SU-DHL-6 (cell line): ENCODE results near the gene ERBB4.

ENCODE experiments used
- H2AFZ ChIP-seq: fragments of 200-600 bp; sonication (generic); 2 replicates; pipeline ENCODE4 v1.6.1; 2014; ENCODE audit warnings: low read depth, mild to moderate bottlenecking, moderate library complexity, mixed read lengths, antibody characterized with exemption, low read length; ENCODE audit not compliant: severe bottlenecking
- H3F3A ChIP-seq: fragments of 200-600 bp; shearing (Covaris generic); 2 replicates; pipeline ENCODE4 v1.6.0; 2016; ENCODE audit warnings: antibody characterized with exemption, mild to moderate bottlenecking; ENCODE audit not compliant: insufficient read depth
- H3K27ac ChIP-seq: fragments of 200-600 bp; sonication (generic); 2 replicates; pipeline ENCODE4 v1.5.1; 2016; ENCODE audit warnings: low read depth, mild to moderate bottlenecking, low read length, moderate library complexity, mixed read lengths
- H3K27me3 ChIP-seq: fragments of 200-600 bp; sonication (generic), shearing (Covaris generic); 2 replicates; pipeline ENCODE4 v1.6.0; 2014; ENCODE audit warnings: mild to moderate bottlenecking, low read length
- H3K36me3 ChIP-seq: fragments of 200-600 bp; sonication (generic); 2 replicates; pipeline ENCODE4 v1.6.1; 2014; ENCODE audit warnings: mild to moderate bottlenecking, low read length, mixed read lengths
- H3K4me2 ChIP-seq: fragments of 300-600, 200-600 bp; shearing (Covaris generic), sonication (generic); 2 replicates; pipeline ENCODE4 v1.6.0; 2014; ENCODE audit warnings: low read length, low read depth, mild to moderate bottlenecking; ENCODE audit not compliant: poor library complexity, severe bottlenecking
- H3K4me3 ChIP-seq: fragments of 200-600 bp; sonication (generic); 2 replicates; pipeline ENCODE4 v1.5.1; 2014; ENCODE audit warnings: antibody characterized with exemption, low read length, mild to moderate bottlenecking, mixed read lengths; ENCODE audit not compliant: insufficient read depth, poor library complexity, severe bottlenecking
- H3K79me2 ChIP-seq: fragments of 200-600 bp; sonication (generic); 2 replicates; pipeline ENCODE4 v1.6.1; 2014; ENCODE audit warnings: mild to moderate bottlenecking, low read length, moderate library complexity; ENCODE audit not compliant: insufficient read depth
- H3K9ac ChIP-seq: fragments of 200-600 bp; sonication (generic); 2 replicates; pipeline ENCODE4 v1.7.0; 2014; ENCODE audit warnings: mild to moderate bottlenecking, low read length
- H3K9me2 ChIP-seq: fragments of 200-600 bp; sonication (generic); replicated peaks from 2 replicates; pipeline ENCODE4 v1.6.1; 2014; ENCODE audit warnings: low read length; ENCODE audit not compliant: insufficient read depth
- H3K9me3 ChIP-seq: fragments of 200-600 bp; sonication (generic); 2 replicates; pipeline ENCODE4 v1.6.1; 2014; ENCODE audit warnings: low read length, mixed read lengths; ENCODE audit not compliant: insufficient read depth
- H4K20me1 ChIP-seq: fragments of 200-600 bp; sonication (generic); 2 replicates; pipeline ENCODE4 v1.6.1; 2014; ENCODE audit warnings: low read depth, mild to moderate bottlenecking, antibody characterized with exemption, low read length, moderate library complexity, mixed read lengths
- EZH2phosphoT487 ChIP-seq: fragments of 200-600 bp; sonication (generic), shearing (Covaris generic); conservative IDR thresholded peaks from 2 replicates; pipeline ENCODE4 v1.6.1; 2018; ENCODE audit warnings: mild to moderate bottlenecking, antibody characterized with exemption, low read length, moderate library complexity, mixed read lengths
- TF ChIP-seq, protein P1 (sequence below): fragments of 200-600 bp; sonication (generic); IDR thresholded peaks from one replicate; pipeline ENCODE4 v1.5.1; 2017; ENCODE audit warnings: antibody characterized with exemption, mild to moderate bottlenecking, low read length, moderate library complexity; ENCODE audit not compliant: insufficient read depth, poor library complexity, severe bottlenecking

ERBB4 gene

DNA sequence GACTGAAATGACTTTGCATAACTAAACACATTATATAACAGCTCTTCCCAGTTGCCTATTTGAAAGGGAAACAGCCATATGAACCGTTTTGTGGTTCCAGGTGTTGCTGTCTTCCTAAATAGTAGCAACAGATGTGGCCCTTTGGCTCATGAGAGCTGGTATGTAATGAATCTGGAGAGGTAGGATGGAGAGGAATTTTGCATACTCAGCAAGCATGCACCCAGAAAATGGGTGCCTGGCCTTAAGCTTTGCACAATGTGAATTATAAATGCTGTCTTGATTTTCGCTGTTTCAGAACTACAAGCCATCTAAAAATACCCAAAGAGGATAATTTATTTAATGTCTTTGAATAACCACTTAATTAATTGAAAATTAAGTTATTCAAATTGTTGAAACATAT lies 15.6 kb upstream of the ERBB4 start:
- H2AFZ ChIP-seq = no peak overlapping the region
- no peak for TF ChIP-seq EZH2phosphoT487
- TF ChIP-seq, protein P1, sequence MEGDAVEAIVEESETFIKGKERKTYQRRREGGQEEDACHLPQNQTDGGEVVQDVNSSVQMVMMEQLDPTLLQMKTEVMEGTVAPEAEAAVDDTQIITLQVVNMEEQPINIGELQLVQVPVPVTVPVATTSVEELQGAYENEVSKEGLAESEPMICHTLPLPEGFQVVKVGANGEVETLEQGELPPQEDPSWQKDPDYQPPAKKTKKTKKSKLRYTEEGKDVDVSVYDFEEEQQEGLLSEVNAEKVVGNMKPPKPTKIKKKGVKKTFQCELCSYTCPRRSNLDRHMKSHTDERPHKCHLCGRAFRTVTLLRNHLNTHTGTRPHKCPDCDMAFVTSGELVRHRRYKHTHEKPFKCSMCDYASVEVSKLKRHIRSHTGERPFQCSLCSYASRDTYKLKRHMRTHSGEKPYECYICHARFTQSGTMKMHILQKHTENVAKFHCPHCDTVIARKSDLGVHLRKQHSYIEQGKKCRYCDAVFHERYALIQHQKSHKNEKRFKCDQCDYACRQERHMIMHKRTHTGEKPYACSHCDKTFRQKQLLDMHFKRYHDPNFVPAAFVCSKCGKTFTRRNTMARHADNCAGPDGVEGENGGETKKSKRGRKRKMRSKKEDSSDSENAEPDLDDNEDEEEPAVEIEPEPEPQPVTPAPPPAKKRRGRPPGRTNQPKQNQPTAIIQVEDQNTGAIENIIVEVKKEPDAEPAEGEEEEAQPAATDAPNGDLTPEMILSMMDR = no peak
- no peaks in the 10 kb centered on the region for H3K9me3 ChIP-seq
- no peak overlapping the region for H3K4me3 ChIP-seq
- no peaks in the 10 kb centered on the region for H3K36me3 ChIP-seq
- no peaks in the 10 kb centered on the region for H3K79me2 ChIP-seq
- no peak overlapping the region for H3K4me2 ChIP-seq
- no peaks in the 10 kb centered on the region for H4K20me1 ChIP-seq
- no peak overlapping the region for H3K9ac ChIP-seq
- H3K27me3 ChIP-seq = no peaks in the 10 kb centered on the region
- H3F3A ChIP-seq = no peaks in the 10 kb centered on the region
- no peaks in the 10 kb centered on the region for H3K9me2 ChIP-seq
- no peak overlapping the region for H3K27ac ChIP-seq

DNA sequence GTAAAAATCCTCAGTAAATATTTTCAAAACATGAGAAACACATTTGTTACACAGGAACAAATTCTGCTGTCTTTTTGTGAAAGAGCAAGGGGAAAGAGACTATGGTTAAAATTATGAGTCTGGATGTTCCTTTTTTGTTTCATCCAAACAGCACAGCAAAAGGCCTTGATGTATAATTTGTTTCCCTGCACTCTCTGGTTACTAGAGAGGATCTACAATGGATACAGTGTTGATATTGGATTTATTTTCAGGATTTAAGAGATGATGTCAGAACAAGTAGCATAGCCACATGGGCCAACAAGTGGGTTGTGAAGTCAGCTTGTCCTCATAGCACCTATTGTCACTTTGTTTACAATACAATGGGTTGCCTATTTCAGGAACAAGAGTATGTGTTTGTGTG lies 11.3 kb upstream of the ERBB4 start:
- H3K9me2 ChIP-seq = no peaks in the 10 kb centered on the region
- H3K4me3 ChIP-seq = no peak overlapping the region
- no peaks in the 10 kb centered on the region for H3K9me3 ChIP-seq
- no peak overlapping the region for H3K27ac ChIP-seq
- no peaks in the 10 kb centered on the region for H4K20me1 ChIP-seq
- H2AFZ ChIP-seq = no peak overlapping the region
- no peak overlapping the region for H3K9ac ChIP-seq
- no peaks in the 10 kb centered on the region for H3K27me3 ChIP-seq
- H3F3A ChIP-seq = no peaks in the 10 kb centered on the region
- TF ChIP-seq EZH2phosphoT487 = no peak
- TF ChIP-seq, protein P1 = no peak
- H3K36me3 ChIP-seq = no peaks in the 10 kb centered on the region
- no peaks in the 10 kb centered on the region for H3K79me2 ChIP-seq
- H3K4me2 ChIP-seq = no peak overlapping the region

DNA sequence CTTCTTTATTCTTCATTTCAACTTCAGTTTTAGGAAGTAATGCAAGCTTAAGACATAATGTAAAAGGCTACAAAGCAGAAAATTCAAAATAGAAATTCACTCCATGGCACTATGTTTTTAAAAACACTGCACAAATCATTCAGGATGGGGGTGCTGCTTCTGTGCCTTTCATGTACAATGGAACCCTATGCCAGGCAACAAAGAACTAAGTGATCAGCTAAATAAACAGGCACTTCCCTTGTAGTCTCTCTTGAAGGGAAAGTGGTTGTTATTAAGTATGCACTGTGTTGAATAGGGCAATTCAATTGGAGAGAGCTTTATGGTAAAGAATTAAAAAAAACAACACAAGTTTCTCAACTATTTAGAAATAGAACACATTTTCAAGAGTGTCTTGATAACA lies 10.9 kb upstream of the ERBB4 start:
- no peaks in the 10 kb centered on the region for H3K9me3 ChIP-seq
- H3K27ac ChIP-seq = no peak overlapping the region
- no peak overlapping the region for H2AFZ ChIP-seq
- no peaks in the 10 kb centered on the region for H3K27me3 ChIP-seq
- H3K4me2 ChIP-seq = no peak overlapping the region
- H3F3A ChIP-seq = no peaks in the 10 kb centered on the region
- H3K79me2 ChIP-seq = no peaks in the 10 kb centered on the region
- no peak overlapping the region for H3K4me3 ChIP-seq
- H3K36me3 ChIP-seq = no peaks in the 10 kb centered on the region
- TF ChIP-seq EZH2phosphoT487 = no peak
- TF ChIP-seq, protein P1 = no peak
- no peaks in the 10 kb centered on the region for H3K9me2 ChIP-seq
- no peaks in the 10 kb centered on the region for H4K20me1 ChIP-seq
- H3K9ac ChIP-seq = no peak overlapping the region

DNA sequence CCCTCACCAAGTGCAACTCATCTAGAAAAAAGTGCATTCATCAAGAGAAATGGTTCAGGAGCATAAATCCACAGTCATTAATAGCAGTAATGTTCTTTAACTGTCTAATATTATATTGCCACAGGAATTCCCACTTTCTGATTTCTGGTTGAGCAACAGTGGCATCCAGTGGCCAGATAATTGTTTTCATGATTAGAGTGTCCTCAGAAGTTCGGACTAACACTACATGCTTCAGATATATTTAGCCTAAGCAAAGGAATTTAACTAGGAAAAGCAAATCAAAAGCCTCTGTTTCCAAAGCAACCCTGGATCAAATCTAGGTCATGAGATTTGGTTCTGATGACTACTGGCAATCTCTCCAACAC lies 9.8 kb upstream of the ERBB4 start:
- Histone ChIP-seq H3K4me2 (no peak overlapping the region), H3K27ac (no peak overlapping the region), H3K27me3 (no peaks in the 10 kb centered on the region), H2AFZ (no peak overlapping the region), H3F3A (no peaks in the 10 kb centered on the region), H4K20me1 (no peaks in the 10 kb centered on the region), H3K36me3 (no peaks in the 10 kb centered on the region), H3K9ac (no peak overlapping the region), H3K4me3 (no peak overlapping the region), H3K79me2 (no peaks in the 10 kb centered on the region), H3K9me3 (no peaks in the 10 kb centered on the region), H3K9me2 (no peaks in the 10 kb centered on the region)
- TF ChIP-seq, protein P1 = no peak
- TF ChIP-seq EZH2phosphoT487 = no peak
